ENCODE results near the gene MTERF1.
"Not testable (repeated sequence)": the region's sequence is repeated elsewhere in the genome, so short reads cannot be mapped to it uniquely, and the experiment has no call there.

Gene MTERF1

DNA sequence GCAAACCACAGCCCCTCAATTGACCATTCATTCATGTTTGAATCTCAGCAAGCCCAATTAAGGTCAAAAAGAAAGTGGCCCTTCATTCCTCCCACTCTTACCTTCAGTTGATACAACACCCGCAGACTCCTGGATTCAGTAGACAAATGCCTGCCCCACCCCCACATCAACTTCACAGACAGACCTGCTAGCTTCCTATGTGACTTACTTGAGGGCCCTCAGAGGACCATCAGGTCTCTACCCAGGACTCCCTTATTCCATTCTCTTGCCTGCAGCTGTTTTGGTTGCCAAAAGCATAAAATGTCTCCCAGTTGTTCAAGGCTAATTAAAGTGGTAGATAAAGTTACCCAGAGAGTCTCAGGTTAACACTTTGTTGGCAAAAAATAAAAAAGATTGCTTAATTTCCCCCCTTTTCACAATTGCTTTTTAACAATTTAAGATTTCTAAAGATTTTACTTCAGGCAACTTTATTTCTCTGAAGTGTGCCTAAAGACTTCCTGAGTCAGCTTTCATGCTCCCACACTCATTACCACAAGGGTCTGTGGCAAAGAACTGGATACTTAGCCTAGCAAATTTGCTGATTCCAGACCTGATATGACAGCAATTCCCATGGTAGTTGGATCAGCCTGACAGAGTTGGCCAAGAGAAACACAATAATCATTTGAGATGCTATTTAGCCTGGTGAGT lies 3.3 kb upstream of the MTERF1 start:
- DNase-seq (ENCODE audit: low read depth in 2 of 3, low spot score in 2 of 3) = no peak

GRCh38 chr7:91880016-91880412 lies 488 bp downstream of the MTERF1 start:
- no peak for DNase-seq (ENCODE audit: low read depth in 2 of 3, low spot score in 2 of 3)

- DNase-seq (ENCODE audit: low read depth in 2 of 3, low spot score in 2 of 3) = no peak
These were observed 3.9 kb downstream of the MTERF1 start for GRCh38 chr7:91876391-91877133.

GRCh38 chr7:91875851-91876250 lies 4.7 kb downstream of the MTERF1 start:
- no peak for DNase-seq (ENCODE audit: low read depth in 2 of 3, low spot score in 2 of 3)

DNA sequence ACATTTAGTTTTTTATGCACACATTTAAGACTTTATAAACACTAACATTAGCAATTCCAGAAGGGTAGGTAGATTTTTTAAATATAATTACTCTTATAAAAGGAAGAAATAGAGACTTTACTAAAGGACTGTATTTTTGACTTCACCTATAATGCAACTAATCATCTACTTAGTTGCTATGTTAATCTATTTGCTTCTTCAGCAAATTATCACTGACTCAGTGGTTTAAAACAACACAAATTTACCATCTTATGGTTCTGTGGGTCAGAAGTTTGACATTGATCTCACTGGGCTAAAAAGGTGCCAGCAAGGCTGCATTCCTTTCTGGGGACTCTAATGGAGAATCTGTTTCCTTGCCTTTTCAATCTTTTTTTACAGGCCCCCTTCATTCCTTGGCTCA lies 7.6 kb downstream of the MTERF1 start:
- DNase-seq (ENCODE audit: low read depth in 2 of 3, low spot score in 2 of 3) = no peak

DNA sequence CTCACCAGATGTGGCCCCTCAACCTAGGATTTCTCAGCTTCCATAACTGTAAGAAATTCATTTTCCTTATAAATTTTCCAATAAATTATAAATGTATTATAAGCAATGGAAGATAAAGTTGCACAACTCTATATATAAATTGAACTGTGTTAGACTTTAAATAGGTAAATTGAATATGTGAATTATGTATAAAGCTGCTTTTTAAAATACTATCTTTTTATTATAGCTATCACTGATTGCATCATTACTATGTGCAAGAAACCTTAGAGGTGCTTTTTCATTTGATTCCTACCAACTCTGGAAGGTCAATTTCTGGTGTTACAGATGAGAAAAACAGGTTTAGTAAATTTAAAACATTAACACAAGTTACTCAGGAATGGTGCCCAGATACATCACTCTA lies 8.4 kb downstream of the MTERF1 start:
- no peak for DNase-seq (ENCODE audit: low read depth in 2 of 3, low spot score in 2 of 3)

DNA sequence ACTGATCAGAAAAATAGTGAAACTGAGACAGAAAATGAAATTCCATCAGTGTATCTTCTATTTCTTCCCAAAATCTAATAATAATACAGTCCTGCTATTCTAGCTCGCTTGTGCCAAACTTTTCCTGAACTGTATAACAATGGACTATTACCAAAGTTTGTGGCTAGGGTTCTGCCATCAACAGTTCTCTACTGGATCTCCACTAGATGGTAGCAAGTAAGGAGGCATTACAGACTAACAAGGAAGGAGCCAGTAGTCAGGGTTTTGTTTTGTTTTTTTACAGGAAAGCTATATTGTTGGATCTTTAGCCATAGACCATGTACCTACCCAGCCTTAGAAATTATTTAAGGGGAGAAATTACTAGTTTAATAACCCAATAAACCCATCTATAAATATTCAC lies 10.8 kb downstream of the MTERF1 start:
- no peak for DNase-seq (ENCODE audit: low read depth in 2 of 3, low spot score in 2 of 3)

- no peak for DNase-seq (ENCODE audit: low read depth in 2 of 3, low spot score in 2 of 3)
These were observed 13.8 kb downstream of the MTERF1 start for GRCh38 chr7:91866599-91867148.

GRCh38 chr7:91865511-91865910 lies 15.0 kb downstream of the MTERF1 start:
- DNase-seq (ENCODE audit: low read depth in 2 of 3, low spot score in 2 of 3) = no peak

DNA sequence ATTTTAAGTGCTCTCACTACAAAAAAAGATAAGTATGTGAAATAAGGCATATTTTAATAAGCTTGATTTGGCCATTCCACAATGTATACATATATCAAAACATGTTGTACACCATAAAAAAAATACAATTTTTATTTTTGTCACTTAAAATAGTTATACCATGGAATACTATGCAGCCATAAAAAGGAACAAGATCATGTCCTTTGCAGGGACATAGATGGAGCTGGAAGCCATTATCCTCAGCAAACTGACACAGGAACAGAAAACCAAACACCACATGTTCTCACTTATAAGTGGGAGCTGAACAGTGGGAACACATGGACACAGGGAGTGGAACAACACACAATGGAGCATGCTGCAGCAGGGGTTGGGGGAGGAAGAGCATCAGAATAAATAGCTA lies 15.9 kb downstream of the MTERF1 start:
- DNase-seq (ENCODE audit: low read depth in 2 of 3, low spot score in 2 of 3) = not testable (repeated sequence)

DNA sequence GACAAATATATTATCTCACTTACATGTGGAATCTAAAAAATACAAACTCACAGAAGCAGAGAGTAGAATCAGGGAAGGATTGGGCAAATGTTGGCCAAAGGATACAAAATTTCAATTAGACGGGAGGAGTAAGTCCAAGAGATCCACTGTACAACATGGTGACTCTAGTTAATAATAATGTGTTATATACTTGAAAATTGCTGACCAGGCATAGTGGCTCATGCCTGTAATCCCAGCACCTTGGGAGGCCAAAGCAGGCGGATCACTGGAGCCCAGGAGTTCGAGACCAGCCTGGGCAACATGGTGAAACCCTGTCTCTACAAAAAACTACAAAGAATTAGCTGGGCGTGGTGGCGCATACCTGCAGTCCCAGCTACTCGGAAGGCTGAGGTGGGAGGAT lies 16.4 kb downstream of the MTERF1 start:
- no peak for DNase-seq (ENCODE audit: low read depth in 2 of 3, low spot score in 2 of 3)

GRCh38 chr7:91852263-91852741 lies 28.2 kb downstream of the MTERF1 start:
- DNase-seq (ENCODE audit: low read depth in 2 of 3, low spot score in 2 of 3) = no peak

- no peak for DNase-seq (ENCODE audit: low read depth in 2 of 3, low spot score in 2 of 3)
These were observed 30.0 kb downstream of the MTERF1 start for GRCh38 chr7:91850455-91850854.

- DNase-seq (ENCODE audit: low read depth in 2 of 3, low spot score in 2 of 3) = no peak
These were observed 32.5 kb downstream of the MTERF1 start for GRCh38 chr7:91847876-91848588.

- DNase-seq (ENCODE audit: low read depth in 2 of 3, low spot score in 2 of 3) = no peak
These were observed 33.3 kb downstream of the MTERF1 start for GRCh38 chr7:91847231-91847630.

GRCh38 chr7:91846436-91846835 lies 34.1 kb downstream of the MTERF1 start:
- no peak for DNase-seq (ENCODE audit: low read depth in 2 of 3, low spot score in 2 of 3)

GRCh38 chr7:91843831-91844230 lies 36.7 kb downstream of the MTERF1 start:
- no peak for DNase-seq (ENCODE audit: low read depth in 2 of 3, low spot score in 2 of 3)

GRCh38 chr7:91838439-91838838 lies 42.1 kb downstream of the MTERF1 start:
- DNase-seq (ENCODE audit: low read depth in 2 of 3, low spot score in 2 of 3) = no peak

DNA sequence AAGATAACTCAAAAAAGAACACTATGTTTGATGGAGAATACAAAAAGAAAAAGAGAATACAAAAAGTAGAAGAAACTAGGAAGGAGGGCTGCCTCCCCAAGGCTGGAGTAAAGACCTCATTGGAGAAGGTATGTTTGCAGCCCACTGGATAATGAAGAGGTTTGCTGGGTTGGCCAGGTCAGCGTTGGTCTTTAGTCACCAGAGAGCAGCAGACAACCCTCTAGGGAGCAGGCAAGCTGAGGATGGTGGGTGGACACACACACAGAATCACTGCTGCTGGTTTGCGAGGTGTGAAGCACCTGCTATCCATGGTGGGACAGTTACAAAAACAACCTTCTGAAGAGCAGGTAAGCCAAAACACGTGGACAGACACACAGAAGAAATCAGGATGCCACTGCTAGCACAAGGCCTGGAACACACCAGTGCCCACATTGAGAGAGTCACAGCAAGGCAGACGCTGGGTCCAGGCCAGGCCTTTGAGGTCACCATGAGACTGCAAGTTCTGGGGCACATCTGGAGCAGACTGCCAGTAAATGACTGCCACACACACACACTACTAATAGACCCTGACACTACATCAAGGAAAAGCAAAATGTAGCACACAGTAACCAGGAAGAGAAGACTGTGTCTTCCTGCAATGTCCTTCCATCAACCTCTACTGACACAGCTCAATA lies 43.0 kb downstream of the MTERF1 start:
- no peak for DNase-seq (ENCODE audit: low read depth in 2 of 3, low spot score in 2 of 3)

GRCh38 chr7:91835826-91836368 lies 44.6 kb downstream of the MTERF1 start:
- no peak for DNase-seq (ENCODE audit: low read depth in 2 of 3, low spot score in 2 of 3)

Measured in activated CD8-positive, alpha-beta memory T cell treated with anti-CD3 and anti-CD28 coated beads for 48 hours (primary cell).